Measurements from ENCODE around the gene TMEM164.

TMEM164 gene

DNA sequence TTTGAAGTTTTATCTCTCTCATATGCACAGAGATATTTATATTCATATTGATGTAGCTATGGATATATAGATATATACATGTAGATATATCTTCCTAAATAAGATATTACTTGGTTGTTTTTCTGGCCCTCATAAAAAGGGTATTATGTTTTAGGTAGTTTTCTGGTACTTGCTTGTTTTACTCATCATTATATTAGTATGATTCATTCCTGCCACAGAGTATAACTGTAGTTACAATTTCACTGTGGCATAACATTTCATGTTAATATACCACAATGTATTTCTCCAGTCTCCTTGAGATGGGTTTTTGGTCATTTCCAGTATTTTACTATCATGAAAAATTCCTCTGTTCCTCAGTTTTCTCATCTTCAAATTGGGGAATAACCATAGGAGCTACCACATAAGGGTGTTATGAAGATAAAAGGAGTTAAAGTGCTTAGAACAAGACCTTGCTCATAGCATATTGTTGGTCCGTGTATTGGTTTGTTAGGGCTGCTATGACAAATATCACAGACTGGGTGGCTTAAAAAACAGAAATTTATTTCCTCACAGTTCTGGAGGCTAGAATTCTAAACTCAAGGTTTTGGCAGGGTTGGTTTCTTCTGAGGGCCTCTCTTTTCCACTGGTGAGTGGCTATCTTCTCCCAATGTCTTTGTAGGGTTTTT, 129.7 kb downstream of the TMEM164 start:
- TF ChIP-seq REST (IDR thresholded peaks at IDR 0.05; ENCODE audit: insufficient read depth in 1 of 2, low read depth in 2 of 2, low read length in 2 of 2) = no peak
- TF ChIP-seq FOXP2 (optimal IDR thresholded peaks at IDR 0.05; ENCODE audit: borderline replicate concordance, extremely low read depth, extremely low read length, insufficient read depth) = no peak
- no peak for TF ChIP-seq TAF1 (IDR thresholded peaks at IDR 0.05; ENCODE audit: borderline replicate concordance, insufficient read depth, low read length)
- no peak for TF ChIP-seq POLR2AphosphoS5 (IDR thresholded peaks at IDR 0.05; ENCODE audit: low read depth, low read length)
- TF ChIP-seq SIN3A (IDR thresholded peaks at IDR 0.05; ENCODE audit: borderline replicate concordance, insufficient read depth, low read length) = no peak

DNA sequence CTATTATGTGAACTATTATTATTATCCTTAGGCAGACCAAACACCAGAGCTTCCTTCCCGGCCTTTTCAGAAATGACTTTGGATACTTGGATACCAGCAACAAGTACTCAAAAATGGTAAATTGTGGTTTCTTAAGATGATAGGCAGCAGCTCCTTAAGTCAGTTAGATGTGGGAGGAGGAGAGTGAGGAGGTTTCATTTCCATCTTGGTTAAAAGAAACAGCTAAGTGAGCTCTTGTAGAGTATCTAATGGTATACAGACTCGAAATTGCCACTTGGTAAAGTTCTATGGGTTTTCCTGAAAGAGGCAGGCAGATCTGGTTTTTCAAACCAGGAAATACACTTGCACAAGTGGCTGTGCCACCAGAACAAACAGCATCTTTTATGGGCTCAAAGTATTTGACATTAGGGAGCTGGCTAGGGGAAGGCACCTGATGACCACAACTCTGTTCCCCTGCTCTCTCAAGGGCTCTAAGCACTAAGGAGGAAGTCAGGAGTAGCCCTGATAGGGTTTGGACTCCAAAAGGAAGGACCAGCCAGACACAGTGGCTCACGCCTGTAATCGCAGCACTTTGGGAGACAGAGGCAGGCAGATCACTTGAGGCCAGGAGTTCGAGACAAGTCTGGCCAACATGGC, 130.9 kb downstream of the TMEM164 start:
- TF ChIP-seq FOXP2 (optimal IDR thresholded peaks at IDR 0.05; ENCODE audit: borderline replicate concordance, extremely low read depth, extremely low read length, insufficient read depth) = no peak

GRCh38 chrX:110135618-110136017, 132.7 kb downstream of the TMEM164 start:
- TF ChIP-seq TAF1 (IDR thresholded peaks at IDR 0.05; ENCODE audit: borderline replicate concordance, insufficient read depth, low read length) (no peak), SIN3A (IDR thresholded peaks at IDR 0.05; ENCODE audit: borderline replicate concordance, insufficient read depth, low read length) (no peak), POLR2AphosphoS5 (IDR thresholded peaks at IDR 0.05; ENCODE audit: low read depth, low read length) (no peak), FOXP2 (optimal IDR thresholded peaks at IDR 0.05; ENCODE audit: borderline replicate concordance, extremely low read depth, extremely low read length, insufficient read depth) (no peak), REST (IDR thresholded peaks at IDR 0.05; ENCODE audit: insufficient read depth in 1 of 2, low read depth in 2 of 2, low read length in 2 of 2) (no peak)

DNA sequence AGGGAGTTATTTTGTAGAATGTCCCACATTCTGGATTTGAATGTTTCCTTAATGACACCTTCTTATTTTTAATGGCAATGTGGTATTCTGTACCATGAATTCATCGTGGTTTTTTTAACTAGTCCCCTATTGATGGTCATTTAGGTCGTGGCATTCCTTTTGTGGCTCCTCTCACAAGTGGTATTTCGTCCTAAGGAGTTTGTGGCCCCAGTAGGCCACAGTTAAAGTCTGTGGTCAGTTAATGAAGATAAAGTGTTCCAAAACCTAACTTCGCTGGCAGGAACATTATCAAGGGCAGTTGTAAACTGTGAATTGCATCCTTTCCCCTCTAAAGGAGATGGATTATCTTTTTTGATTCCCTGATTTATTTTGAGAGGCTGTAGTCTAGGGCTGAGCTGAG, 133.2 kb downstream of the TMEM164 start:
- TF ChIP-seq POLR2AphosphoS5 (IDR thresholded peaks at IDR 0.05; ENCODE audit: low read depth, low read length) = no peak

DNA sequence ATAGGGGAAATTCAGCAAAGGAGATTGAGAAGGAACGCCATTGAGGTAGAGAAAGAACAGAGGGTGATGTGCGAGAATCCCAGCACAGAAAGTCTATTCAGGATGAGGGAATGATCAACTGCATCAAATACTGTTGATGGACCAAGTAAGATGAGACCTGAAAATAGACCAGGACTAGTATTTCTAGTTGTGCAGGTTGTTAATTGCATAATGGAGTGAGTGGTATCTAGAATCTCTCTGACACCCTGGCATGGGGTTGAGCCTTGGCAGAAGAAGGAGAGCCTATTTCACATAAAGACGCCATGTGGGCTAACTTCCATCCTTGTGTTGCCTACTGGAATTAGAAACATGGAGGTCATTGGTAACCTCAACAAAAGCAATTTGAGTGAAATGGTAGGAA, 135.6 kb downstream of the TMEM164 start:
- TF ChIP-seq SIN3A (IDR thresholded peaks at IDR 0.05; ENCODE audit: borderline replicate concordance, insufficient read depth, low read length) (no peak), FOXP2 (optimal IDR thresholded peaks at IDR 0.05; ENCODE audit: borderline replicate concordance, extremely low read depth, extremely low read length, insufficient read depth) (no peak), REST (IDR thresholded peaks at IDR 0.05; ENCODE audit: insufficient read depth in 1 of 2, low read depth in 2 of 2, low read length in 2 of 2) (no peak), TAF1 (IDR thresholded peaks at IDR 0.05; ENCODE audit: borderline replicate concordance, insufficient read depth, low read length) (no peak), POLR2AphosphoS5 (IDR thresholded peaks at IDR 0.05; ENCODE audit: low read depth, low read length) (no peak)

GRCh38 chrX:110139172-110139571, 136.3 kb downstream of the TMEM164 start:
- TF ChIP-seq REST (IDR thresholded peaks at IDR 0.05; ENCODE audit: insufficient read depth in 1 of 2, low read depth in 2 of 2, low read length in 2 of 2) (no peak), POLR2AphosphoS5 (IDR thresholded peaks at IDR 0.05; ENCODE audit: low read depth, low read length) (no peak), SIN3A (IDR thresholded peaks at IDR 0.05; ENCODE audit: borderline replicate concordance, insufficient read depth, low read length) (no peak), FOXP2 (optimal IDR thresholded peaks at IDR 0.05; ENCODE audit: borderline replicate concordance, extremely low read depth, extremely low read length, insufficient read depth) (no peak), TAF1 (IDR thresholded peaks at IDR 0.05; ENCODE audit: borderline replicate concordance, insufficient read depth, low read length) (no peak)

Measured in PFSK-1 (cell line).